Sciatic nerve (tissue), 2 donors: ENCODE results near the gene SPTLC2. TPM values are rescaled to one million over a fixed set of nuclear protein-coding genes. Genes with fewer than 3 reads are reported as not detected.
A peak's percentile ranks its signal among the peaks of the same experiment; 100 is the strongest.
"Not testable (repeated sequence)": the region's sequence is repeated elsewhere in the genome, so short reads cannot be mapped to it uniquely, and the experiment has no call there.

Experiments used
- ATAC-seq: fragments of 200-7000 bp; cut with Tn5 transposase; one replicate; pipeline ENCODE4 v1.9.1; 2020; ENCODE audit warnings: mild to moderate bottlenecking, moderate library complexity
- DNase-seq: peaks from one replicate; pipeline ENCODE4 v3.0.0-alpha.2; 2020; ENCODE audit warnings: low spot score
- intact Hi-C: fragments of 100-400 bp; cut with DNase I; formaldehyde crosslinking; loops from one replicate; pipeline ENCODE4 v1.14.2; 2022
- total RNA-seq: library from RNA; stranded (reverse); fragmentation: NEBNext Ultra II Directional; extraction: Animal tissue kit (Norgen Biotek cat#: 25700); gene quantifications from one replicate; pipeline ENCODE4 v1.2.1, GENCODE V29; 2021
- donor health status: DM: no; HTN: no; CAD: no.
- donor health status: DM: no; HTN: no; CAD: no.

The SPTLC2 gene
- total RNA-seq, 1 donor from 2014 or later: 65.1 TPM

GRCh38 chr14:77561881-77562280 is 54.6 kb downstream of the SPTLC2 start:
- intact Hi-C loops: no loop called here
- no peak for DNase-seq
- no peak for ATAC-seq

- intact Hi-C loops: no loop called here
- ATAC-seq (no peak), DNase-seq (no peak)
These were observed 57.1 kb downstream of the SPTLC2 start for GRCh38 chr14:77559381-77559780.

DNA sequence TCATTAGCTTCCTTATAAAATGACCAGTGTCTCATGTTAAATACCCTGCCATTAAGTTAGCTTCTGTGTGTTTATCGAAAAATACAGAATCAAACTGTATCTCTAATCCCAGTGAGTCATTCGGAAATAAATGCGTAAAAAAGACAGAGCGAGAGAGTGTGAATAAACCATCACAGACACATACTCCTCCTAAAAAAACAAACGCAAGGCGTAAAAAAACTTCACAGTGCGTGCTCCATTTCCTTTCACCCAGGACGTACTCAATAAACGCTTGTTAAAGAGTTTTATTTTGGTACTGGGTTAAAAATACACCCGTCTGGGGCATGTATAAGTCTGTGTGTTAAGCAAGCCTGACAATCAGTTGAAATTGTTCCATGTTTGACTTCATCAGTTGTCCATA is 59.0 kb downstream of the SPTLC2 start:
- intact Hi-C loops: no loop called here
- no peak for DNase-seq
- no peak for ATAC-seq

DNA sequence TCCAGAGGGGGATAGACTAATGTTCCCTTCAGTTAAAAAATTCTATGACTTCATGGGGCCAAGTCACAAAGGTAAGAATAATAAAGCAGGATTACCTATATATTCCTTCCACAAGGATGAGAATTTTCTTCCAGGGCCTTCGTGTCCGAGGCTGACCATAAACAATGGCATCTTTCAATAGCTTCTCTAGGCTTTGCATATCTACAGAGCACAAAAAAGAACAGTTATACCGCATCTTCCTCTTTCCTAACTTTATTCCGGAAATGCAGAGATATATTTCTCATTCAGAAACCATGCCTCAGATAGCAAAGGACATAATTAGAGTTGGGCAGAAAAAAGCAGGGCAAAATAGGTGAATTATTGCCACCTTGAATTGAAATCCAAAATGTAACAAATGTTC is 59.5 kb downstream of the SPTLC2 start:
- intact Hi-C loops: no loop called here

DNA sequence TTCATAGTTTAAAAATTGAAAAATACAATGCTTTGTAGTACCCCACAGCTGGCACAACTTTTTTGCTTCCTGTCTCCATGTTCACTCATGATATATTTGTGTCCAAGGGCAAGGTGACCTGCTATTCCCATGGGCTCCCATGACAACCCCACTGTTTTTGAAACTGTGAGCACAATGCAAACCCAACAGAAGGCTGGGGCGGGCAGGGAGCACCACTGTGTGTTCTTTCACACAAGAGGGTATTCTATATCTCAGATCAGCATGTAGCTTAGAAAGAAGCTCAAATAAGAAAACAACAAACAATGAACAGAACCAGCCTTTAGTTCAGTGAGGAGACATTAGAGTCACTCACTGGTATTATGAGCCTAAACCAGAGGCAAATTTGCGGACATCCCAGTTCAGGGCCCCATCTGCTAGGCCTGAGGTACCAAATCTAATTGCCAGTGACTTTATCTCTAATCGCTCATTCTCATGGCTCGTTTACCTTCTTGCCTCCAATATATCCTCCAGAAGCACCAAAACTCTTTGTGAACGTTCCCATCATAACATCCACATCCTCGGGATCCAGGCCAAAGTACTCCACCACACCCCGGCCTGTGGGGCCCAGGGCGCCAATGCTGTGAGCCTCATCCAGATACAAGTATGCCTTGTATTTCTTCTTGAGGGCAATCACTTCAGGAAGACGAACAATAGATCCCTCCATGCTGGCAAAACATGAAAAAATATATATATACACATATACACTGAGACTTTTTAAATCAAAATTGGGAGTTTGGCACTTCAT is 61.4 kb downstream of the SPTLC2 start:
- intact Hi-C loops: no loop called here
- ATAC-seq: peak; percentile 50
- no peak for DNase-seq

More for the DNA sequence above, 59.5 kb downstream of the SPTLC2 start:
- no peak for ATAC-seq
- DNase-seq: no peak

DNA sequence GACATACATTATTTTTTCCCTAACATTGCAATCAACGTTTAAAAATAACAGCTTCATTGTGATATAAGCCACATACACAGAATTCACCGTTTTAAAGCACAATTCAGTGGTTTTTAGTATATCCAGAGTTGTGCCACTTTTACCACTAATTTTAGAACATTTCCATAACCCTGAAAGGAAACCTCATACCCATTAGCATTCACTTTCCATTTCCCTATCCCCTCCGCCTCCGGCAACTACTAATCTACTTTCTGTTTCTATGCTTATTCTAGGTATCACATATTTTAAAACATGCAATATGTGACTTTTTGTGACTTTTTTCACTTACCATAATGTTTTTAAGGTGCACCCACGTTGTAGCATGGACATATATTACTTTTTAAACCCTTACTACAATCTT is 62.2 kb downstream of the SPTLC2 start:
- intact Hi-C loops: no loop called here
- ATAC-seq: no peak

GRCh38 chr14:77549451-77549850 is 67.0 kb downstream of the SPTLC2 start:
- no peak for DNase-seq
- intact Hi-C loops: no loop called here

More for the DNA sequence above, 62.2 kb downstream of the SPTLC2 start:
- DNase-seq: no peak

GRCh38 chr14:77547512-77548180 is 68.8 kb downstream of the SPTLC2 start:
- DNase-seq: no peak
- no peak for ATAC-seq
- intact Hi-C loops: no loop called here

More at GRCh38 chr14:77549451-77549850, 67.0 kb downstream of the SPTLC2 start:
- ATAC-seq: no peak

DNA sequence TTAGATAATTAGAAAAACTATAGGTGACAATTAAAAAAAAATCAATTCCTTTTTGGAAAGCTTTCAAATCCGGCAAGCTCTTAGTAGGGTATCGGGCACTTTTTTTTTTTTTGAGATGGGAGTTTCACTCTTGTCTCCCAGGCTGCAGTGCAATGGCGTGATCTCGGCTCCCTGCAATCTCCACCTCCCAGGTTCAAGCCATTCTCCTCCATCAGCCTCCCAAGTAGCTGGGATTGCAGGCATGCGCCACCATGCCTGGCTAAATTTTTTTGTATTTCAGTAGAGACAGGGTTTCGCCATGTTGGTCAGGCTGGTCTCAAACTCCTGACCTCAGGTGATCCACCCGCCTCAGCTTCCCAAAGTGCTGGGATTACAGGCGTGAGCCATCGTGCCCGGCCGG is 71.3 kb downstream of the SPTLC2 start:
- intact Hi-C loops, DNase-seq, ATAC-seq: not testable (repeated sequence)

DNA sequence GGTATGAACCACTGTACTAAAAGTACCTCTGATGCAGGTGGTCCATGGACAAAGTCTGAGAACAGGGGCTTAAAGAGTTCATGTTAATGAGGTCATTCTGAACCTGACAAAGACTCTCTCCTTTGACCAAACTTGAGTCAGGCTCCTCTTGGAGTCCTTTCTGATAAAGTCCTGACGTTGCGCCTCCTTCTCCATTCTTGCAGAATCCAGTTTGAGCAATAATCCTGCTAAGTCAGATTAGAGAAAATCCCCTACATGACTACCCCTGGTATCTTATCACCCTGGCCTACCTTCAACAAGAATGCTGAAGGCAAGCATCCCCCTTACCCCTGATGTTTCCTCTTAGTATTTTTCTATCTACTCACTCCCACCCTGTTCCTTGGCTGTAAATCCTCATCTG is 71.9 kb downstream of the SPTLC2 start:
- intact Hi-C loops: no loop called here
- DNase-seq: no peak
- no peak for ATAC-seq

GRCh38 chr14:77543637-77544334 is 72.7 kb downstream of the SPTLC2 start:
- intact Hi-C loops: no loop called here
- DNase-seq: no peak

GRCh38 chr14:77543240-77543551 is 73.2 kb downstream of the SPTLC2 start:
- ATAC-seq: no peak
- intact Hi-C loops: no loop called here
- no peak for DNase-seq

More at GRCh38 chr14:77543637-77544334, 72.7 kb downstream of the SPTLC2 start:
- ATAC-seq: no peak

DNA sequence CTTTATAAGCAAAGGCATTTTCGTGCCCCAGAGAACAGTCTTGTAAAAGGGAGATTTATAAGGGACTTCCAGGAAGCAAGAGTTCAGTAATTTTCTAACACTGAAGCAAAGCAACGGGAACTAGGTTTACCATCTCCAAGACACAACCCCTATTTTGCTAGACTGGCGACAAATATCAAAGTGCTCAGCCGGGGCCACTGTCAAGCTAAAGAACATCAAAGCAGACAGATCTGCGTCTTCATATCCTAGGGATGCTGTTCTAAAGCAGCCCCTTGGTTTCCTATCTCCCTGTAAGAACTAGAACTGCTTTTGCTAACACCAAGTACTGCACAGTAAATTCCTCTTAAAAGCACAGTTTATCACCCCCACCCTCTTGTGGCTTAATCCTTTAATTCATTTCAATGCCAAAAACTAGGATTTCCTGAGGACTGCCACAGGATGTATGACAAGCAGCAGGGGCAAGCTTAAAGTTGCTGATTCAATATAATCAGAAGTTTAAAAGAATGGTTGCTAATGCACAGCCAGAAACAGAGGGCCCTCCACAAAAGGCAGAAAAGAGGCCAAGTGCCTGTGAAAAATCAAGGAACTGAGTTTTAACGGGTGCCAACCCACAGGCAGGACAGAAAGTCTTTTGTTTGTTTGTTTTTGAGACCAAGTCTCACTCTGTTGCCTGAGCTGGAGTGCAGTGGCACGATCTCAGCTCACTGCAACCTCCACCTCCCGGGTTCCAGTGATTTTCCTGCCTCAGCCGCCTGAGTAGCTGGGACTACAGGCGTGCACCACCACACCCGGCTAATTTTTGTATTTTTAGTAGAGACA is 73.8 kb downstream of the SPTLC2 start:
- DNase-seq: no peak
- intact Hi-C loops: no loop called here
- ATAC-seq: peak; percentile 63

- ATAC-seq (no peak), DNase-seq (no peak)
- intact Hi-C loops: no loop called here
These were observed 74.5 kb downstream of the SPTLC2 start for GRCh38 chr14:77541905-77542304.

DNA sequence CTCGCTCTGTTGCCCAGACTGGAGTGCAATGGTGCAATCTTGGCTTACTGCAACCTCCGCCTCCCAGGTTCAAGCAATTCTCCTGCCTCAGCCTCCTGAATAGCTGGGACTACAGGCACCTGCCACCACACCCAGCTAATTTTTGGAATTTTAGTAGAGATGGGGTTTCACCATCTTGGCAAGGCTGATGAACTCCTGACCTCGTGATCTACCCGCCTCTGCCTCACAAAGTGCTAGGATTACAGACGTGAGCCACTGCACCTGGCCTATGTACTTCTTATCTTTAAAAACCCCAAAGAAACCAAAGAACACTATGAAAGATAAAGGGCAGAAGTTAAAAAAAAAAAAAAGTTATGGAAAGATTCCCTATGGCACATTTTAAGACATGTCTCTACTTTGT is 79.5 kb downstream of the SPTLC2 start:
- not testable (repeated sequence) for ATAC-seq, DNase-seq
- intact Hi-C loops: loop anchor here (5.0 kb wide), 1 partner anchor 585 kb away; no protein-coding TSS in a partner anchor

- intact Hi-C loops: no loop called here
- no peak for ATAC-seq
- DNase-seq: no peak
These were observed 85.4 kb downstream of the SPTLC2 start for GRCh38 chr14:77531071-77531470.

DNA sequence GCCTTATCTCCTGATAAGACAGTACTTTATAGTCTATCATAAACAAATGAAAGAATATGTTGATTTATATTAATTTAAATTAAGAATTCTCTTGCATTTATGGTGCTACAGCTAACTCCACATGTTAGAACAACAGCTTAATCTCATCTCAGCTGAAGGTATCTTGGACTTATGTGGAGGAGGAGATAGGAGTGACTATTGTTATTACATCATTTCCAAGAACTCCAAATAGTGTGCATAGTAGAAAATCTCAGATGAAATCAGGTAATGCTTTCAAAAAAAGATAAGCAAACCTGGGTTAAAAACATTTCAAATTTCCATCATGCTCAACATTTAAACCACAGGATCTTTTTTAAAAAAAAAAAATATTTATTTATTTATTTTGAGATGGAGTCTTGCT is 86.5 kb downstream of the SPTLC2 start:
- ATAC-seq (no peak), DNase-seq (no peak)
- intact Hi-C loops: no loop called here

DNA sequence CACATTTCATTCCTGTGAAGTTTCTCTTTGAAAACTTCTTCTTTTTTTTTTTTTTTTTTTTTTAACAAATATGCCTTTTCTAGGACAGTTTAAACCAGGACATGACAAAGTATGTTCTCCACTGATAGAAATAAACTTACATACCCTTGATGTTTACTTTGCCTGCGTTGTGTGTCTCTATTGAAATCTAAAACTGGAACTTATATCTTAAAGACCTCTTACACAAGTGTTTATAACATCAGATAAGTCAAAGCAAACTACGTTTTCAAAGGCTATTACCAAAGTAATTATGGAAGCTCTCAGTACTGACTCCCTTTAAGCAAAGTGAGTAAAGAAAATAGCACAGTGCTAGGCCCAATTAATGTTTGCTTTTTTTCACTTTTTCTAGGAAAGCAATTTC is 87.2 kb downstream of the SPTLC2 start:
- no peak for DNase-seq
- no peak for ATAC-seq
- intact Hi-C loops: no loop called here

DNA sequence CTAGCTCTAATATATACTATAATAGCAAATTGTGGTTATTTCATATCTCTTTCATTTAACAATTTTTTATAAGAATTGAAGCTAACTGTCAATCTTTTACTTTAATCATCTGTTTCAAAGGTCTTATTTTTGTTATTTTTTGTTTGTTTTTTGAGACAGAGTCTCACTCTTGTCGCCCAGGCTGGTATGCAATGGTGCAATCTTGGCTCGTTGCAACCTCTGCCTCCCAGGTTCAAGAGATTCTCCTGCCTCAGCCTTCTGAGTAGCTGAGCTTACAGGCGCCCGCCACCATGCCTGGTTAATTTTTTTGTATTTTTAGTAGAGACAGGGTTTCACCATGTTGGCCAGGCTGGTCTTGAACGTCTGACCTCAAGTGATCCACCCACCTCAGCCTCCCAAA is 87.7 kb downstream of the SPTLC2 start:
- intact Hi-C loops, DNase-seq, ATAC-seq: not testable (repeated sequence)
